IPS-NIHi7 (cell line): ENCODE data around the gene RPTOR.

ENCODE experiments used
- DNase-seq: peaks from one replicate; pipeline ENCODE4 v3.0.0; 2012; ENCODE audit warnings: mixed read lengths; ENCODE audit errors: extremely low spot score

Gene RPTOR

GRCh38 chr17:80961541-80962330 is 417.1 kb downstream of the RPTOR start:
- DNase-seq = no peak

DNA sequence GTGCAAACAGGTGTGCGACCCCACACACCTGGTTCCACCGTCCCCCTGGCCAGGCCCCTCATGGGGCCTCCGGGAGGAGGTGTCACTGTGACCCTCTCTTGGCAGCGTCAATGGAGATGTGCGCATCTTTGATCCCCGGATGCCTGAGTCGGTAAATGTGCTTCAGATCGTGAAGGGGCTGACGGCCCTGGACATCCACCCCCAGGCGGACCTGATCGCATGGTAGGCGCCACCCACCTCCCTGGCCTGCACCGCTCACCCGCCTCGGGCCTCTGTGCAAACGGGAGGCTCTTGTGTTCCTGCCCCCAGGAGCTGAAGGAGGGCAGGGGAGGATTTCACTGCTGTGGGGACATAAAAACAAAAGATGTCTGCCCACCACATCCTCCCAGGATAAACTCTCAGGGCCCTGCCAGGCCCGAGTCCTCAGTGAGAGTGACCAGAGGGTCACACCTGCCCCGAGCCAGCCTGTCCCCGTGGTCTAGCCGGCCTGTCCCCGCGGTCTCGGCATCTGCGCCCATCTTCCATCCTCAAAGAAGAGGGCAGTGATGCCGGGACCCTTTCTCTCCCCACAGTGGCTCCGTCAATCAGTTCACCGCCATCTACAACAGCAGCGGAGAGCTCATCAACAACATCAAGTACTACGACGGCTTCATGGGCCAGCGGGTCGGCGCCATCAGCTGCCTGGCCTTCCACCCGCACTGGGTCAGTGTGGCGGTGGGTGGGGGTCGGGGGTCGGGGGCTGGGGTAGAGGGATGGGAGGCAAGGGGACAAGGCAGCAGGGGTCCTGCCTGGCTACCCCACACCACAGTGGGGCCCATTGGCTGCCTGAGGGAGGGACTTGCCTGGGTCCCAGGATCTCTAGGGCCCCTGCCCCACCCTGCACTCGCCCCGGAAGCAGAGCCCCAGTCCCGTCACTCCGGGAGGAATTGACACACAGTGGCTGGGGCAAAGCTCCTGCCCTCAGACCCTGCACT is 418.0 kb downstream of the RPTOR start:
- DNase-seq = no peak

DNA sequence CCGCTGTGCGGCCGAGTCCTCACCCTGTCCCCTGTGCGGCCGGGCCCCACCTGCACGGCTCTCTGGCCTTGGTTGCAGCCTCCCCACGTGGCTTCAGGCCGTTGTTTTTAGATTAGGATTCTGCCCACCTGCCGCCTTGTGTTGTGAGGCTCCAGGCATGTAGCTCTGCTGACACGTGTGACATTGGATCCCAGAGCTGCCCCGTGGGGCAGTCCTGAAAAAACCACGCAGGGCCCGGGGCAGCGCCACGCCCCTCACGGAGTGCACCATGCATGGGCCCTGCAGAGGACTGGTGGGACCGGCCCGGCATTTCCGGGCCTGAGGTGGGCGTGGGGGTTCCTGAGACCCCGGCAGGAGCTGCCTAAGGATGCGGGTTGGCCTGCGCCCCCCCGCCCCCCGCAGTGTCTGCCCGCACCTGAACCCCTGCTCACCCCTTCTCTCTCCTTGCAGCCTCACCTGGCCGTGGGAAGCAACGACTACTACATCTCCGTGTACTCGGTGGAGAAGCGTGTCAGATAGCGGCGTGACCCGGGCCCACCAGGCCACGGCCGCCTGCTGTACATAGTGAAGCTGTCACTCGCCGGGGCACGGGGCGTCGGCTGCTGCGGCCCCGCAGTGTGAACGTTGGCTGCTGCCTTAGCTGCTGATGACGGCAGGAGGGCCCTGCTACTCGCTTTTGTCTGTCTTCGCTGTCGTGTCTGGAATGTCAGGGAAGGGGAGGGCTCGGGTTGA is 419.3 kb downstream of the RPTOR start:
- DNase-seq = no peak

GRCh38 chr17:80964544-80964856 is 419.9 kb downstream of the RPTOR start:
- DNase-seq = no peak

DNA sequence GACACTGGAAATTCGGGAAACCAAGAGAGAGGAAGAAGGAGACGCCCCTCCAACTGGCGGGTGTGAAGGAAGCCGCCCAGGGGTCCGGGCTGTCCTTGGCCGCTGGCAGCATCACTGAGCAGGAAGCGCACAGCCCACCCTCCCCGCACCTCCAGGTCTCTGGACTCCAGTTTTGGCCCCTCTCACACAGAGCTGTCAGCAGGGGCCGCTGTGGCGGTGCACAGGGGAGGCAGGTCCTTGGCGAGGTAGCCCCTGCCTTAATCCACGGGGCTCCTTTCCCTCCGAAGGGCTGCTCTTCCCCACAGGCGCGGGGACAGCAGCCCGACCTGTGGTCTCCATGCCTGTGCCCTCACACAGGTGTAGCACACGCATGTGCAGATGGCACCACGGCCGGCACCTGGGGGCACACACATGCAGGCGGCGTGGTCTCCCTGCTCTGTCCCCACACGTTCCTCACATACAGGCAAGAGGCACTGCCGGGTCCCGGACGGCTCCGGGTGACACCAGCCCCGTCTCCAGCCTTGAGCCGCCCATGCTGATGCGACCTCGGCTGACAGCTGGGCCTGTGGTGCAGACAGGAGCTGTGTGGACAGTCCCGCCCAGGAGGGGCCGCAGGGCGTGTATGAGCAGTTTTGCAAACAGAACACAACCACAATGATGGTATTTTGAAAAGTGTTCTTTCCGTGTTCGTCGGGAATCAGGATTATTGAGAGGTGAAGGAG is 420.4 kb downstream of the RPTOR start:
- no peak for DNase-seq

GRCh38 chr17:80965606-80966005 is 421.0 kb downstream of the RPTOR start:
- DNase-seq = no peak

DNA sequence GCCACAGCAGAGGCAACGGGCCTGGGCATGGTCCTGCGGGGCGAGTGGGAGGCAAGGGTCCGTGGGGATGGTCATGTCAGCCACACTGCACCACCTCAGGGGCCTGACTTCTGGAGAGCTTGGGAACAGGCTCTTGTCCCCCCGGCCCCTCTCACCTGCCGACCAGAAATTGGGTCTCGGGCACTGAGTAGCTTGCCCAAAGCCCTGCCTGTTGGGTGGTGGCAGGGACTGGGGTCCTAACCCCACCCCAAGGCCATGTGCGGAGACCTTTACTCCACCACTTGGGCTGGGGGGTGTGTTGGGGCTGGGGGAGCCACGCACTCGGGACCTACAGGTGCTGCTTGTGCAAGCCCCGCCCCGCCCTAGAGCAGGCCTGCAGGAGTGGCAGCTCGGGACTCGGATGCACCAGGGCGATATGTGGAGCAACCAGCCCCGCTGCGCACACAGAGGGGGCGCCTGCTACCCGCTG is 422.8 kb downstream of the RPTOR start:
- no peak for DNase-seq

DNA sequence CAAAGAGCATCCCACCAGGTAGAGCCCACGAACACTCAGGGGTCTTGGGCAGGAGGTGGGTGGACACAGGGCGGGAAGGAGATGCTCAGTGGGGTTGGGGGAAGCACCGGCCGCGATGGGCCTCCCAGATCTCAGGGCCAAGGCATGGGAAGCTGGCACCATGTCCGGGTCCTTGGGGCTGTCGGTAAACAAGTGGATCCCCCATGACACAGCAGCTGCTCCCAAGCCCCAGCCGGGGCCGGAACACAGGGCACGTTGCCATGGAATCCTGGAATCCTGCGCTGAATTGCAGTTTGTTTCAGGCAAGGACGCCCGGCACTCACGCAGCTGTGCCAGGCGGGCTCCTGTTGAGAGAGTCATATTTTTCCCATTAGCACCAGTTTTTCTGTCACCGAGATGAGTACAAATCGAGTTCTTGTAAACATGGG is 424.0 kb downstream of the RPTOR start:
- no peak for DNase-seq

- no peak for DNase-seq
These were observed 424.5 kb downstream of the RPTOR start for GRCh38 chr17:80969030-80969673.

DNA sequence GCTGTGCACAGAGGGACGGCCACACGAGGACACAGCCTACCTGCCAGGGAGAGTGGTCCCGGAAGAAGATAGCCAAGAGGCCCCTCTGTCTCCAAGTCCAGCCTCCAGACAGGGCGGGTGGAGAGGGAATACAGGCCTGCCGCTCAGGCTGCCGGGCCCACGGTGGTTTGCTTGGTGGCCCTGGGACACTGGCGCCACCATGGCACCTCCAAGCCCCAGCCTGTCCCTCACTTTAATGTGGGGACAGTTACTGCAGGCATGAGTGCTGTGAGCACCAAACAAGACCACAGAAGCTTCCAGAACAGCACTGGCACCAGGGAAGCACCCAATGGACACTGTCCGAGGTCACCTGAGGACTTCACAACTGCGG is 425.0 kb downstream of the RPTOR start:
- DNase-seq = no peak

DNA sequence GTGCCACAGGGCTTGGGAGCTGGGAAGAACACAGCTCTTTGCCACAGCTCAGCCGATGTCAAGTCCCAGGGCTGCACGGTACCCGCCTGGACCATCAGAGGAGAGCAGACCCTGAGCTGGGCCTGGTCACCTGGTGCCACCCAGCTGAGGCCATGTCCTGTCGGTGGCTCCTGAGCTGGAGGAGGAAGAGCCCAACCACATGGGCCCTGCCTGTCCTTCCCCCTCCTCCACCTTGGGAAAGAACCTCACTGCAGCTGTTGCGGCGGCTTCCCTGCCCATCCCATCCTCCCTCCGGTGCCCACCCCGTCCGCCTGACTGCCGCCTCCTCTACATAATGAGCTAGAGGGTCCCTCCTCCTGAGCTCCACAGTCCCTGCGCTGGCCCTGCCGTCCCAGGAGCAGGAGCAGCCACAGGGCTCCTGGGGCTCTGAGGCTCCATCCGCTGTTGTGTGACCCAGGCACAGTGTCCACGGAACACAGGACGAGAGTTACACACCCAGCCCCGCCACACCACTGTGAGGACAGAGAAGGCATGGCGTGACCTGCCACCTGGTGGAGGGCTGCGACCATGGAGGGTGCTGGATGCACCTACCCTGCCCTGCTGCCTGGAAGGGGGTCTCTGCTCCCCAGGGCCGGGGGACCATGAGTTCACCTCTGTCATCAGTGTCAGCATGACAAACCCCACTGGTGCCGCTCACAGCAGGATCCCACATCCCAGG is 425.6 kb downstream of the RPTOR start:
- DNase-seq = peak; percentile 59

GRCh38 chr17:80970762-80971703 is 426.4 kb downstream of the RPTOR start:
- DNase-seq = no peak

DNA sequence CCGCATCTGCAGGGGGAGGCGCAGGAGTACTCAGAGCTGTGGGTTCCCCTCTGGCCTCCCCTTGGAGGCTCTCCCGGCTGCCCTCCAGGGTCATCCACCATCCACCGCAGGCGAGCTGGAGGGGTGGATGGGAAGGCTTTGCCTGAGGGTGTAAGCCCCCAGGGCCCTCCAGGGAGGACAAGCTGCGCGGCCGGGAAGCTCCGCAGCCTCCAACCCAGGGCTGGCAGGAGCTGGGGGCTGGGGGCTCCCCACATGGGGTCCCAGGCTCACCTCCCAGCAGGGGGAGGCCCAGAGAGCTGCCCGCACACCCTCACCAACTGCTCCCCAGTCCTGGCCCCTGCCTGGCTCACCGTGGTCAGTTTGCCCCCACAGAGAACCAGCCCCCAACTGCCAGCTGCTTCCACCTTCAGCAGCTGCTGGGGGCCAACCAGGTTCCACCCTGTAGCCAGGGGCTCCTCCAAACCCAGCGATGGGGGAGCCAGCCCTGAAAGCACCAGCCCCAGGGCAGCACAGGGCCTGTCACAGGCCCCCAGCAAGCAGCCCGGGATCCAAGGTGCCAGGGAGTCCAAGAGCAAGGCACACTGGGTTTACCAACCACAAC is 427.2 kb downstream of the RPTOR start:
- no peak for DNase-seq

DNA sequence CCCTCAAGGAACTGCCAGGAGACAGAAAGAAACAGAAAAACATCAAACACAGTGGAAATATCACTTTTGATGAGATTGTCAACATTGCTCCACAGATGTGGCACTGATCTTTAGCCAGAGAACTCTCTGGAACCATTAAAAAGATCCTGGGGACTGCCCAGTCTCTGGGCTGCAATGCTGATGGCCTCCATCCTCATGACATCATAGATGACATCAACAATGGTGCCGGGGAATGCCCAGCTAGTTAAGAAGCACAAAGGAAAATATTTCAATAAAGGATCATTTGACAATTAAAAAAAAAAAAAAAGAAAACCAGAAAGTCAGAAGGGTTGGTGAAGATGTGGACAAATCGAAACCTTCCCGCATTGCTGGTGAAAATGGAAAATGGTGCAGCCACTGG is 432.1 kb downstream of the RPTOR start:
- DNase-seq = no peak

DNA sequence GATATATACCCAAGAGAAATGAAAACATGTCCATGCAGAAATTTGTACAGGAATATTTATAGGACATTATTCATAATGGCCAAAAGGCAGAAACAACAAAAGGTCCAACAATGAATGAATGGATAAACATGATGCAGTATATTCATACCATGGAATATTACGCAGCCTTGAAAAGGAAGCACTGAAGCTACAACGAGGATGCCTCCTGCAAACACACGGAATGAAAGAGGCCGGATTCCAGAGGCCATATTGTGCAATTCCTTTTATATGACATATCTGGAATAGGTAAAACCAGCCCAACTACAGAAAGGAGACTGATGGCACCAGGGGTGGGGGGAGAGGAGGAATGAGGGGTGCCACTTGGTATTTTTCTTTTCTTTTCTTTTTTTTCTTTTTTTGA is 432.5 kb downstream of the RPTOR start:
- no peak for DNase-seq

- DNase-seq = no peak
These were observed 434.2 kb downstream of the RPTOR start for GRCh38 chr17:80978499-80979497.

DNA sequence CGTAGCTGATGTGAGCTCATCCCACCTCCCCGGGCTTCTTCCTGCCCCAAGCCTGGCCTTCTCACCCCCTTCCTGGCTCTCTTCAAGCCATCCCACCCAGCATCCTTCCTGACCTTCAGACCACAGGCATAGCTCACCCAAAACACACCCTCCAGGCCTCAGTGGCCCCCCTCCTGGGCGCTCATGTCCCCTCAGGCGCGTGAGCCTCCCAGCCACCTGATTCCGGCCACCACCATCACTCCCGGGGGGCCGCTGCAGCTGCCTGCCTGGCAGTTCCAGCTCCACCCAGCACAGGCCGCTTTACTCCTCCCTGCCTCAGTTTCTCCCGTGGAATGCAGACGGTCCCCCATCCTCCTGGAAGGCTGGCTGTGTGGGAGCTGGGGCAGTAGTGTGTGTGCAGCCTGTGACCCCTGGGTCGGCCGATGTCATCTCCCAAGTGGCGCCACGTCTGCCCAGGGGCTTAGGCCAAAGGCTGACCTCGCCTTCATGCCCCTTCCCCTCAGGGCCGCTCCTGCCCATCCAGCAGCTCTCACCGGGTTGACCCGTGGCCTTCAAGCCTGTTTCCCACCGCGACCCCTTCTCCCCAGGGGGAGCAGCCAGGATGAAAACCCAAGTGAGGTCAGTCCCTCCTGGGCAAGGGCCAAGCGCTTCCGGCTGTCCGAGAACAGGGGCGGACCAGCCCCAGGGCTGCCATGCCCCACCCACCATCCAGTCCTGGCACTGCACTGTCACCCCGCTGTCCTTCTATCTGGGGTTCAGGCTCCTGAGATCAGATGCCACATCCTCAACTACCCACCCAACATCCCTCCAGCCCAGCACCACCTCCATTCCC is 435.1 kb downstream of the RPTOR start:
- DNase-seq = no peak
